ENCODE measurements around the gene VWDE.

Gene VWDE

DNA sequence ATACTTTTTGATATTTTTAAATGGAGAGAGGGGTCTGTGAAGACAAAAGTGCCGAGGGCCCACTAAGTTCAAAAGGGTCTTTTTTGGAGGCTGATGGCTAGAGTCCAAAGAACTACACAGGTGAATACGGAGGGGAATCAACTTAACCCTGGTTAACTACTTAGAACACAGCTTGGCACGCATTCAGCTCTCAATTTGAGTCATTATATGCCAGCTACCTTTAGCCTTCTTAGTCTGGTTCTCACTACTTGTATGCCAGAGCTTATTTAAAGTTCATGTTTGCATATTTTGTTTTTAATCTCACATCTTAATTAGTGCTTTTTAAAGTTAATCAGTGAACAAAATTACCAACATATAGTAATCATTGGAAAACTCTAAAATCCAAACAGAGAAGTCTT, 80.8 kb downstream of the VWDE start:
- in situ Hi-C loops (cut with MboI; ENCODE audit: low pct_unique_long_range_greater_than_20kb, low sequenced_read_pairs, unreplicated experiment), result loop anchor here (25.0 kb wide), 2 partner anchors 261 to 486 kb away; partner anchors contain the start of gene THSD7A
- TF ChIP-seq, protein P1, sequence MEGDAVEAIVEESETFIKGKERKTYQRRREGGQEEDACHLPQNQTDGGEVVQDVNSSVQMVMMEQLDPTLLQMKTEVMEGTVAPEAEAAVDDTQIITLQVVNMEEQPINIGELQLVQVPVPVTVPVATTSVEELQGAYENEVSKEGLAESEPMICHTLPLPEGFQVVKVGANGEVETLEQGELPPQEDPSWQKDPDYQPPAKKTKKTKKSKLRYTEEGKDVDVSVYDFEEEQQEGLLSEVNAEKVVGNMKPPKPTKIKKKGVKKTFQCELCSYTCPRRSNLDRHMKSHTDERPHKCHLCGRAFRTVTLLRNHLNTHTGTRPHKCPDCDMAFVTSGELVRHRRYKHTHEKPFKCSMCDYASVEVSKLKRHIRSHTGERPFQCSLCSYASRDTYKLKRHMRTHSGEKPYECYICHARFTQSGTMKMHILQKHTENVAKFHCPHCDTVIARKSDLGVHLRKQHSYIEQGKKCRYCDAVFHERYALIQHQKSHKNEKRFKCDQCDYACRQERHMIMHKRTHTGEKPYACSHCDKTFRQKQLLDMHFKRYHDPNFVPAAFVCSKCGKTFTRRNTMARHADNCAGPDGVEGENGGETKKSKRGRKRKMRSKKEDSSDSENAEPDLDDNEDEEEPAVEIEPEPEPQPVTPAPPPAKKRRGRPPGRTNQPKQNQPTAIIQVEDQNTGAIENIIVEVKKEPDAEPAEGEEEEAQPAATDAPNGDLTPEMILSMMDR (IDR thresholded peaks at IDR 0.05; ENCODE audit: extremely low read depth, insufficient read depth, missing control alignments), result no peak
- DNase-seq (ENCODE audit: low spot score), result no peak

DNA sequence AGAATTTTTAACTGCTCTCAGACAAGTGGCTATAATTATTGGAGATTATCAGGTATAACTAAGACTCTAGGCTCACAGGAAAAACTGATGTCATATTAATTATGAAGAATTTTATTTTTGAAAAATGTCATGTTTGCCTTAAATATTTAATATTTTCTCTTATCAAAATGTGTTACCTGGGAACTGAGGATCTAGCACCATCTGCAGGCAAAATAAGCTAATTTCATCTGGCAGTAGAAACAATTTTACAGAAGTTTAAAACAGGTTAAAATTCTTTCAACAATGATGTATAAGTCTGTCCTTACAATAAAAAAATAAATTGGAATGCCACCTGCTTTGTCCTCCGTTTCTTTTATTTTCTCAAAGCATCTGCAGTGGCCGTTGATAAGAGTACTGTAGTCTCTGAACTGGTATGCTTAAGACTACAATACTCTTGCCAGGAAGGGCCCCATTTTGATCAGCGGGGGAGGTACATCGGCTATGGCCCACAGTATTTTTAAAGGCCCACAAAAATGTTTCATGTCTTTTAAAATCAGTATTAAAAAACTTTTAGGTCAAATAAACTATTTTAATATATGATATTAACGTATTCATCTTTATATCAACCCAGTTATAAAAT, 81.3 kb downstream of the VWDE start:
- in situ Hi-C loops (cut with MboI; ENCODE audit: low pct_unique_long_range_greater_than_20kb, low sequenced_read_pairs, unreplicated experiment), result loop anchor here (25.0 kb wide), 2 partner anchors 260 to 485 kb away; partner anchors contain the start of gene THSD7A
- peak; percentile 3 for DNase-seq (ENCODE audit: low spot score)
- TF ChIP-seq, protein P1 (IDR thresholded peaks at IDR 0.05; ENCODE audit: extremely low read depth, insufficient read depth, missing control alignments), result peak; percentile 55

- DNase-seq (ENCODE audit: low spot score), result no peak
- in situ Hi-C loops (cut with MboI; ENCODE audit: low pct_unique_long_range_greater_than_20kb, low sequenced_read_pairs, unreplicated experiment), result loop anchor here (25.0 kb wide), 2 partner anchors 259 to 484 kb away; partner anchors contain the start of gene THSD7A
- TF ChIP-seq, protein P1 (IDR thresholded peaks at IDR 0.05; ENCODE audit: extremely low read depth, insufficient read depth, missing control alignments), result no peak
Measured at GRCh38 chr7:12320987-12321647, 82.5 kb downstream of the VWDE start.

DNA sequence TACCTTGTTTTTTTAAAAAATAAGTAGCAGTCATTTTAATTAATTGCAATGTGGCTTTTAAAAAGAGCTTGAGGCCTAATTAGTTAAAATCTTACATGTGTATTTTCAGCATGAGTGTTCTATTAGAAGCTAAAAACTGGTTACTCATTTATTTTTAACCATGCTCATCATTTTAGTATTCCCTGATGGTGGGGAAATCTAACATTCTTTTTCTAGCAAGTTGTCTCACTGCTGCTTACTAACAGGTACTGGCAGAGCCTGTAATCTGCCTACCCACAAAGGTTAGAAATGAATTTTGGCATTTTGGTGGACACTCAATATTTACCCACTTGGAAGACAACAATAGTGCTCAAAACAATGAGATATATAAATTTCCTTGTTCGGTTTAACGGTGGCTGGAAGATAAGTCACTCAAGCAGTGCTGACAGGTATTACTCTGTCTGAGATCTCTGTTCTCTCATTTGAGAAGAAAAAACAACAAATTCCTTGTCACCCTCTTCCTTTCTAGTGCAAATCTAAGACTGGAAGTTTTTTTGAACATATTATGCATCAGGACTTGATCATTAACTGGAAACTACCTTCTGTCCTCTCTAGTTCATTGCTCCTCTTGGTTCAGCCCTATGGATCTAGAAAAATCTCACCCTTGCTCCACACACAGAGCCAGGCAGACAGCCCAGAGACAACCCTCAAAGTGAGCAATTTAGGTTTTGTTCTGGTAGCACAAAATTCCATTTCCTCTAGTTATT, 83.3 kb downstream of the VWDE start:
- no peak for DNase-seq (ENCODE audit: low spot score)
- TF ChIP-seq, protein P1 (IDR thresholded peaks at IDR 0.05; ENCODE audit: extremely low read depth, insufficient read depth, missing control alignments), result no peak
- in situ Hi-C loops (cut with MboI; ENCODE audit: low pct_unique_long_range_greater_than_20kb, low sequenced_read_pairs, unreplicated experiment), result loop anchor here (25.0 kb wide), 2 partner anchors 258 to 483 kb away; partner anchors contain the start of gene THSD7A

DNA sequence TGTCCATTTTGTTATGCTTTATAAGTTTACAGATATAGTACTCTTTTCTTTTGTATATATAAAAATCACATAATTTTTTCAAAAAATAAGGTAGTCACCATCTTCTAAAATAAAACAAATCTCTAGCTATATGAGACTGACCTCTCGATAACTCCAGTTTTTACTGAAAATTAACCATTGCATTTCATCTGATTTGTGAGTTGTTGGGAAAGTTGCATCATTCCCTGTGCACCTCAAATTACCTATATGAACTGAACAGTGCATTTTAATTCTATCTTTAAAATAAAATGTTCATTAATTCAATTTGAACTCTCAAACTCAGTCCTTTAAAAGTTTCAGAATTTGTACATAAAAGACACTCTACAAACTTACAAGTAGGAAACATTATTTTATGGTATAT, 86.0 kb downstream of the VWDE start:
- TF ChIP-seq, protein P1 (IDR thresholded peaks at IDR 0.05; ENCODE audit: extremely low read depth, insufficient read depth, missing control alignments), result no peak
- in situ Hi-C loops (cut with MboI; ENCODE audit: low pct_unique_long_range_greater_than_20kb, low sequenced_read_pairs, unreplicated experiment), result loop anchor here (25.0 kb wide), 2 partner anchors 255 to 480 kb away; partner anchors contain the start of gene THSD7A
- DNase-seq (ENCODE audit: low spot score), result no peak

GRCh38 chr7:12316925-12317324, 86.7 kb downstream of the VWDE start:
- no peak for DNase-seq (ENCODE audit: low spot score)
- in situ Hi-C loops (cut with MboI; ENCODE audit: low pct_unique_long_range_greater_than_20kb, low sequenced_read_pairs, unreplicated experiment), result loop anchor here (25.0 kb wide), 2 partner anchors 255 to 480 kb away; partner anchors contain the start of gene THSD7A
- TF ChIP-seq, protein P1 (IDR thresholded peaks at IDR 0.05; ENCODE audit: extremely low read depth, insufficient read depth, missing control alignments), result no peak

Measured in GM13977 (cell line).